PFSK-1 (cell line): Measurements from ENCODE around the gene TENM3.

Experiments
- FOXP2 ChIP-seq: optimal IDR thresholded peaks from 2 replicates; pipeline ENCODE3; 2011; ENCODE audit warnings: borderline replicate concordance, control low read depth, inconsistent platforms; ENCODE audit not compliant: insufficient read depth; ENCODE audit errors: extremely low read length, extremely low read depth
- POLR2AphosphoS5 ChIP-seq: IDR thresholded peaks from 2 replicates; pipeline ENCODE4 v1.6.1; 2012; ENCODE audit warnings: low read depth, mild to moderate bottlenecking, control low read depth, low read length, moderate library complexity
- REST ChIP-seq, 2 experiments: IDR thresholded peaks; 2 replicates each; pipeline versions ENCODE4 v1.6.1 to v1.8.0; 2011 to 2012; ENCODE audit warnings: low read depth in 2 of 2, low read length in 2 of 2, control low read depth in 1 of 2, inconsistent platforms in 1 of 2, mild to moderate bottlenecking in 1 of 2, moderate library complexity in 1 of 2; ENCODE audit not compliant: insufficient read depth in 1 of 2
- SIN3A ChIP-seq: IDR thresholded peaks from 2 replicates; pipeline ENCODE4 v1.6.1; 2012; ENCODE audit warnings: mild to moderate bottlenecking, low read length, moderate library complexity, borderline replicate concordance; ENCODE audit not compliant: insufficient read depth
- TAF1 ChIP-seq: IDR thresholded peaks from 2 replicates; pipeline ENCODE4 v1.6.1; 2012; ENCODE audit warnings: low read length, control low read depth, borderline replicate concordance; ENCODE audit not compliant: insufficient read depth

Gene TENM3

GRCh38 chr4:182828360-182829025 is 585.3 kb downstream of the TENM3 start:
- TF ChIP-seq POLR2AphosphoS5, result no peak
- TF ChIP-seq TAF1, result no peak
- no peak for TF ChIP-seq SIN3A
- TF ChIP-seq FOXP2, result no peak
- no peak for TF ChIP-seq REST (IDR thresholded peaks at IDR 0.05; ENCODE audit: insufficient read depth in 1 of 2, low read depth in 2 of 2, low read length in 2 of 2)

DNA sequence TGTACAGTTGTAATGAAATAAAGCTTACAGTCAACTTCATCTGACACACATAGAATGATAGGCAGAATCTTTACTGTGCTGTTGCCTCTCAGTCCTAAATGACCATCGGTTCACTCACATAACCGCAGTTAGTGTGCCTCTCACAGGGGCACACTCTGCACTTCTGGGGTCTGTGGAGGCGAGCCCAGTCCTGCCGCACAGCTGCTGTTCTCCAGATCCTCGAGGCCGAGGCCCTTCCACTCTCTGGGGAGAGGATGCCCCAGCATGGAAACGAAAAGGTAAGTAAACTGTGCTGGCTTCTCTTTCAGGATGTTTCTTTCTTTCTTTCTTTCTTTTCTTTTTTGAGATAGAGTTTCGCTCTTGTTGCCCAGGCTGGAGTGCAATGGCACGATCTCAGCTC is 586.0 kb downstream of the TENM3 start:
- TF ChIP-seq FOXP2, result no peak
- no peak for TF ChIP-seq REST (IDR thresholded peaks at IDR 0.05; ENCODE audit: insufficient read depth in 1 of 2, low read depth in 2 of 2, low read length in 2 of 2)
- no peak for TF ChIP-seq TAF1
- no peak for TF ChIP-seq SIN3A
- no peak for TF ChIP-seq POLR2AphosphoS5

- no peak for TF ChIP-seq TAF1
- no peak for TF ChIP-seq FOXP2
- no peak for TF ChIP-seq REST (IDR thresholded peaks at IDR 0.05; ENCODE audit: insufficient read depth in 1 of 2, low read depth in 2 of 2, low read length in 2 of 2)
Measured at GRCh38 chr4:182831376-182831775, 588.2 kb downstream of the TENM3 start.

DNA sequence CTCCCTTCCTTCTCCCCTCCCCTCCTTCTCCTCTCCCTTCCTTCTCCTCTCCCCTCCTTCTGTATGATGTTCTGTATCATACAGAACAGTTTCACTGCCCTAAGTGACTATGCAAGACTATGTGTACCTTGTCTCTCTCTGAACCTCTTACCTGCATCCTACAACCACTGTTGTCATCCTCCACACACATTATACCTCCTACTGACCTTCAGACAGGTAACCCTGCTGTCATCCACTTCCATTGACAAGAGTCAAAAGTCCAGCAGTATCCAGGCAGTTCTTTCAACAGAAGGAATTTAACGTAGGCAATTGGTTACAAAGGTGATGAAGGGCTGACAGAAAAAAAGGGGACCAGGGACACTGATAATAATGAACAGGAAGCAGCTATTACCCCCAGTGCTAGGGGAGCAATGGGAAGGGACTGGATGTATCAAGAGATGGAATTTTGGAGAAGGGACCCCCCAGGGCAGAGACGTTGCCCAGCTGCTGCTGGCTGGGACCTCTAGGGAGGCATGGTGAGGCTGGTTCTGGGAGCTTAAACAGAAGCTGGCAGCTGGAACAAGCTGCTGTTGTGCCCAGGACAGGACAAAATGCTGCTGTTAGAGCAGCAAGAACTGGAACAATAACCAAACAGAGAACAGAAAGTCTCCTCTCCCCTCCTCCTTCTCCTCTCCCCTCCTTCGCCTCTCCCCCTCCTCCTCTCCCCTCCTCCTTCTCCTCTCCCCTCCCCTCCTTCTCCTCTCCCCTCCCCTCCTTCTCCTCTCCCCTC is 589.3 kb downstream of the TENM3 start:
- TF ChIP-seq TAF1, result no peak

- TF ChIP-seq REST (IDR thresholded peaks at IDR 0.05; ENCODE audit: insufficient read depth in 1 of 2, low read depth in 2 of 2, low read length in 2 of 2), result no peak
- no peak for TF ChIP-seq FOXP2
- no peak for TF ChIP-seq POLR2AphosphoS5
- TF ChIP-seq TAF1, result no peak
- no peak for TF ChIP-seq SIN3A
Measured at GRCh38 chr4:182835006-182835740, 592.0 kb downstream of the TENM3 start.
